Body of pancreas (tissue), 4 donors: Measurements from ENCODE around the gene SLC16A1. TPM values are rescaled to one million over a fixed set of nuclear protein-coding genes. Genes with fewer than 3 reads are reported as not detected.

Experiments
- ATAC-seq: fragments of 150-250 bp; one replicate; pipeline ENCODE4 v1.9.1; 2016
- DNase-seq, 4 donors: peaks; one replicate each; pipeline ENCODE4 v3.0.0-alpha.2; 2019
- H3K27ac ChIP-seq, 4 donors: fragments of 200-600 bp; sonication (generic); 1 replicate in 3 of 4; 2 replicates in 1 of 4; pipeline versions ENCODE4 v1.5.1 to v1.6.1; 2016 to 2019; ENCODE audit warnings: mild to moderate bottlenecking in 1 of 4, mixed read lengths in 1 of 4, moderate library complexity in 1 of 4
- H3K27me3 ChIP-seq, 2 donors: fragments of 200-600 bp; sonication (generic); one replicate each; pipeline ENCODE4 v1.6.0; 2016; ENCODE audit warnings: mild to moderate bottlenecking in 1 of 2
- H3K36me3 ChIP-seq, 2 donors: fragments of 200-600 bp; sonication (generic); replicated peaks in 1 of 2; 2 replicates each; pipeline ENCODE4 v1.5.1; 2016; ENCODE audit warnings: low read depth in 2 of 2; ENCODE audit not compliant: insufficient read depth in 1 of 2
- H3K4me1 ChIP-seq: fragments of 200-600 bp; sonication (generic); one replicate; pipeline ENCODE4 v1.6.0; 2016
- H3K4me3 ChIP-seq, 2 donors: fragments of 200-600 bp; sonication (generic); 1 replicate in 1 of 2; 2 replicates in 1 of 2; pipeline ENCODE4 v1.5.1; 2016 to 2019
- H3K9me3 ChIP-seq, 3 donors: fragments of 200-600 bp; sonication (generic); 1 replicate in 2 of 3; 2 replicates in 1 of 3; pipeline ENCODE4 v1.5.1; 2016
- CTCF ChIP-seq, 7 experiments: fragments of 450-650 bp in 4 of 7; fragments of 200-600 bp in 3 of 7; sonication (generic) in 3 of 7; IDR thresholded peaks; one replicate each; pipeline ENCODE4 v1.5.1; 2016 to 2019; ENCODE audit warnings: antibody characterized with exemption in 7 of 7
- POLR2A ChIP-seq, 3 donors: fragments of 450-650 bp; IDR thresholded peaks; one replicate each; pipeline ENCODE4 v1.6.1; 2016; ENCODE audit warnings: antibody characterized with exemption in 3 of 3, mild to moderate bottlenecking in 2 of 3
- WGBS, 2 donors: methylation state at CpG; one replicate each; pipeline ENCODE4 v1.1.5; 2017; 5-methylcytosine and 5-hydroxymethylcytosine counted together
- intact Hi-C: fragments of 100-400 bp; cut with DNase I; formaldehyde crosslinking; loops from one replicate; pipeline ENCODE4 v1.15.1; 2023
- total RNA-seq, 2 donors: library from RNA; depleted of rRNA; stranded (reverse); fragments of >200 nt; gene quantifications; one replicate each; pipeline ENCODE4 v1.1.0, GENCODE V29; 2016

The SLC16A1 gene
- total RNA-seq, 2 donors from 2014 or later = 2.9 to 3.3 TPM

GRCh38 chr1:112950426-112950825 is 5.6 kb downstream of the SLC16A1 start:
- Histone ChIP-seq H3K27ac (no peak overlapping the region), H3K27me3 (no peaks in the 10 kb centered on the region), H3K4me3 (no peak overlapping the region), H3K4me1 (peaks cover 5% of the 10 kb centered on the region), H3K36me3 (no peaks in the 10 kb centered on the region), H3K9me3 (no peaks in the 10 kb centered on the region)
- DNase-seq (no peak), ATAC-seq (no peak)
- 94 to 98% methylated on average over 1 of the region's 1 CpG for WGBS, 2 donors
- intact Hi-C loops = no loop called here
- TF ChIP-seq POLR2A (IDR thresholded peaks at IDR 0.05) (no peak), CTCF (IDR thresholded peaks at IDR 0.05) (no peak)

- DNase-seq (no peak), ATAC-seq (no peak)
- Histone ChIP-seq H3K27me3 (no peaks in the 10 kb centered on the region), H3K4me1 (no peaks in the 10 kb centered on the region), H3K9me3 (no peaks in the 10 kb centered on the region), H3K4me3 (no peak overlapping the region), H3K36me3 (no peaks in the 10 kb centered on the region), H3K27ac (no peak overlapping the region)
- no peak for TF ChIP-seq POLR2A (IDR thresholded peaks at IDR 0.05)
- no peak for TF ChIP-seq CTCF (IDR thresholded peaks at IDR 0.05)
- 71 to 74% methylated on average over 3 of the region's 3 CpGs for WGBS, 2 donors
- intact Hi-C loops = no loop called here
Measured at GRCh38 chr1:112946683-112947082, 9.3 kb downstream of the SLC16A1 start.

GRCh38 chr1:112939810-112940209 is 16.2 kb downstream of the SLC16A1 start:
- H3K27ac ChIP-seq = no peak overlapping the region
- H3K4me1 ChIP-seq = no peaks in the 10 kb centered on the region
- TF ChIP-seq POLR2A (IDR thresholded peaks at IDR 0.05) (no peak), CTCF (IDR thresholded peaks at IDR 0.05) (no peak)
- no peaks in the 10 kb centered on the region for H3K27me3 ChIP-seq
- no peaks in the 10 kb centered on the region for H3K9me3 ChIP-seq
- no peak overlapping the region for H3K4me3 ChIP-seq
- no peaks in the 10 kb centered on the region for H3K36me3 ChIP-seq
- ATAC-seq (no peak), DNase-seq (no peak)
- WGBS, 2 donors = 65 to 100% methylated on average over 3 of the region's 3 CpGs
- intact Hi-C loops = no loop called here

- Histone ChIP-seq H3K4me3 (no peak overlapping the region), H3K27me3 (no peaks in the 10 kb centered on the region), H3K9me3 (no peaks in the 10 kb centered on the region), H3K27ac (no peak overlapping the region), H3K4me1 (no peaks in the 10 kb centered on the region), H3K36me3 (no peaks in the 10 kb centered on the region)
- DNase-seq (no peak), ATAC-seq (no peak)
- TF ChIP-seq CTCF (IDR thresholded peaks at IDR 0.05) = no peak
- intact Hi-C loops = no loop called here
- WGBS, 2 donors = 80 to 81% methylated on average over 3 of the region's 3 CpGs
Measured at GRCh38 chr1:112938210-112938609, 17.8 kb downstream of the SLC16A1 start.

- TF ChIP-seq CTCF (IDR thresholded peaks at IDR 0.05) = no peak
- ATAC-seq = no peak
- no peak for DNase-seq
- H3K36me3 ChIP-seq = no peaks in the 10 kb centered on the region
- H3K27me3 ChIP-seq = no peaks in the 10 kb centered on the region
- H3K27ac ChIP-seq = no peak overlapping the region
- H3K4me1 ChIP-seq = no peaks in the 10 kb centered on the region
- no peaks in the 10 kb centered on the region for H3K9me3 ChIP-seq
- intact Hi-C loops = no loop called here
- H3K4me3 ChIP-seq = no peak overlapping the region
Measured at GRCh38 chr1:112937495-112937894, 18.5 kb downstream of the SLC16A1 start.
